AG04450 (cell line): ENCODE data around the gene ACTN4. TPM values are rescaled to one million over a fixed set of nuclear protein-coding genes. Genes with fewer than 3 reads are reported as not detected.

Experiments used
- CTCF ChIA-PET: fragments of 300-600, 350-600 bp; formaldehyde crosslinking; extraction: SDS; loops from one replicate; lab custom pipeline; 2022; ENCODE audit warnings: antibody characterized with exemption, inconsistent platforms; lab: Charles Lee
- POLR2A ChIA-PET: fragments of 350-600 bp; formaldehyde crosslinking; extraction: SDS; loops from one replicate; lab custom pipeline; 2021; ENCODE audit warnings: antibody characterized with exemption, inconsistent platforms; lab: Yijun Ruan, JAX
- DNase-seq: peaks from one replicate; pipeline ENCODE4 v3.0.0-alpha.2; 2011; ENCODE audit warnings: low read depth, low spot score
- H3K27ac ChIP-seq: one replicate; pipeline ENCODE4 v1.5.1; 2012; ENCODE audit warnings: low read depth, low read length, control low read depth
- H3K27me3 ChIP-seq: one replicate; pipeline ENCODE4 v1.6.0; 2012; ENCODE audit warnings: low read length; ENCODE audit not compliant: control insufficient read depth, insufficient read depth
- H3K4me3 ChIP-seq: 2 replicates; pipeline ENCODE4 v1.5.1; 2011; ENCODE audit warnings: mild to moderate bottlenecking, low read depth, low read length, control low read depth
- H3K9me3 ChIP-seq: 2 replicates; pipeline ENCODE4 v1.5.1; 2012; ENCODE audit warnings: low read length; ENCODE audit not compliant: control insufficient read depth, insufficient read depth
- polyA plus RNA-seq: library from polyadenylated mRNA; depleted of rRNA; stranded (reverse); fragments of >200 nt; gene quantifications from 2 replicates; pipeline ENCODE4 v1.2.3, GENCODE V29; 2011
- TF ChIP-seq, protein P1 (sequence below): IDR thresholded peaks from 2 replicates; pipeline ENCODE4 v1.5.1; 2011; ENCODE audit warnings: low read depth, low read length, control low read depth, inconsistent platforms

ACTN4 gene
- polyA plus RNA-seq, 1 experiment: 300 TPM

DNA sequence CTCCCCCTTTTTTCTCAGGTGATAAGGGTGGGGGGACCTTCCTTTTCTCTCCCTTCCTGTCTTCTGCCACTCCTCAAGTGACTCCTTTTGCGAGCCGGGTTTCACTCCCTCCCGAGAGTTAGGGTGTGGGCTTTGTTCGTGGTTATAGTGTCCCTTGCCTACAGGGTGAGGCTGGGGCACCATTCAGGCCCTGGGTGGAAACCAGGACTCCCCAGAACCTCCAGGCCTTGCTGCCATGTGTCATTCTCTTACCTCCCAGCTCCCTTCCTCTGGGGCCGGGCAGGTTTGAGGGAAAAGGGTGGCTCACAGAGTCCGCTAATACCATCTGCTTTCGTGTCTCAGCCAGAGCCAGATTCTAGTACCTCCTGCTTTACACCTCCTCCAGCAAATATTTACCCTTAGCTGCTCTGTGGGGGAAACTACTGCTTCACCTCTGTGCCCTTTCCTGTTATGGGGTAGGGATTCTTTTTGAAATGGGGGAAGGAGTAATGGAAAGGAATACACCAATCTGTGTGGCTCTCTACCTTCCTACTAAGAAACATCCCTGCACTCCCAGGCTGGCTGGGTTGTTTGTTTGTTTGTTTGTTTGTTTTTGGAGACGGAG lies 2.8 kb downstream of the ACTN4 start:
- H3K9me3 ChIP-seq: no peaks in the 10 kb centered on the region; the same call in 1 of the 2 replicates
- no peak for DNase-seq
- TF ChIP-seq, protein P1, sequence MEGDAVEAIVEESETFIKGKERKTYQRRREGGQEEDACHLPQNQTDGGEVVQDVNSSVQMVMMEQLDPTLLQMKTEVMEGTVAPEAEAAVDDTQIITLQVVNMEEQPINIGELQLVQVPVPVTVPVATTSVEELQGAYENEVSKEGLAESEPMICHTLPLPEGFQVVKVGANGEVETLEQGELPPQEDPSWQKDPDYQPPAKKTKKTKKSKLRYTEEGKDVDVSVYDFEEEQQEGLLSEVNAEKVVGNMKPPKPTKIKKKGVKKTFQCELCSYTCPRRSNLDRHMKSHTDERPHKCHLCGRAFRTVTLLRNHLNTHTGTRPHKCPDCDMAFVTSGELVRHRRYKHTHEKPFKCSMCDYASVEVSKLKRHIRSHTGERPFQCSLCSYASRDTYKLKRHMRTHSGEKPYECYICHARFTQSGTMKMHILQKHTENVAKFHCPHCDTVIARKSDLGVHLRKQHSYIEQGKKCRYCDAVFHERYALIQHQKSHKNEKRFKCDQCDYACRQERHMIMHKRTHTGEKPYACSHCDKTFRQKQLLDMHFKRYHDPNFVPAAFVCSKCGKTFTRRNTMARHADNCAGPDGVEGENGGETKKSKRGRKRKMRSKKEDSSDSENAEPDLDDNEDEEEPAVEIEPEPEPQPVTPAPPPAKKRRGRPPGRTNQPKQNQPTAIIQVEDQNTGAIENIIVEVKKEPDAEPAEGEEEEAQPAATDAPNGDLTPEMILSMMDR: no peak
- H3K27me3 ChIP-seq: no peaks in the 10 kb centered on the region
- POLR2A ChIA-PET: interaction anchor here (0.8 kb wide), 1 partner anchor 9 kb away, joined by 3 read pairs; no protein-coding TSS in a partner anchor
- H3K4me3 ChIP-seq: peak overlapping the region; percentile 89
- CTCF ChIA-PET: no interaction called here
- peak overlapping the region; percentile 69 for H3K27ac ChIP-seq

DNA sequence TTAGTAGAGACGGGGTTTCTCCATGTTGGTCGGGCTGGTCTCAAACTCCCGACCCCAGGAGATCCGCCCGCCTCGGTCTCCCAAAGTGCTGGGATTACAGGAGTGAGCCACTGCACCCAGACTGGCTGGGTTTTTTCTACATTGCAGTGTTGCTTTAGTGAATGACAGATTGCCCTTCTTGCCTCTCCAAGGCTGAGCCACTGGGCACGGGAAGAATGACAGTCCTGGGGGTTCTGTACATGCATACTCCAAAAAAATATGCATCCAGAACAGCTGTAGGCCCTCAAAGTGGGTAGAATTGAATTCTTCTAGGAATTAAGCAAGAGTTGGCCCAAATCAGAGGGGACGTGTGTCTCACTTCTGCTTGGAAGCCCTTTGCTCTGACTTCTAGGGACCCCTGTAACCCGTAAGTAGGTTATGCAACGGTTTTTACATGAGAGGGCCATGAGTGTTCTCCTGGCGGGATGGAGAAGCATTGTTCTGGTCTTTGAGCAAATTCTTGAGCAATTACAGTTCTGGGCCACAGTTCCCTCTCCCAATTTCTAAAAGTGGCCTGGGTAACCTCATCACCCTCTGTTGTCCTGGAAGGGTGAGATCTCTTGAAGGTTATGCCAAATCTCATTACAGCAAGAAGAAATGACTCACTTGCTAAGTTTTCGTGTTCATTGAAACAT lies 3.6 kb downstream of the ACTN4 start:
- H3K27ac ChIP-seq: peak overlapping the region; percentile 69
- CTCF ChIA-PET: no interaction called here
- TF ChIP-seq, protein P1: peak; percentile 16; the same call in 1 of the 2 replicates
- DNase-seq: no peak
- H3K27me3 ChIP-seq: no peaks in the 10 kb centered on the region
- H3K4me3 ChIP-seq: peak overlapping the region; percentile 89
- POLR2A ChIA-PET: interaction anchor here (0.8 kb wide), 1 partner anchor 8 kb away, joined by 3 read pairs; no protein-coding TSS in a partner anchor
- no peaks in the 10 kb centered on the region; the same call in 1 of the 2 replicates for H3K9me3 ChIP-seq

DNA sequence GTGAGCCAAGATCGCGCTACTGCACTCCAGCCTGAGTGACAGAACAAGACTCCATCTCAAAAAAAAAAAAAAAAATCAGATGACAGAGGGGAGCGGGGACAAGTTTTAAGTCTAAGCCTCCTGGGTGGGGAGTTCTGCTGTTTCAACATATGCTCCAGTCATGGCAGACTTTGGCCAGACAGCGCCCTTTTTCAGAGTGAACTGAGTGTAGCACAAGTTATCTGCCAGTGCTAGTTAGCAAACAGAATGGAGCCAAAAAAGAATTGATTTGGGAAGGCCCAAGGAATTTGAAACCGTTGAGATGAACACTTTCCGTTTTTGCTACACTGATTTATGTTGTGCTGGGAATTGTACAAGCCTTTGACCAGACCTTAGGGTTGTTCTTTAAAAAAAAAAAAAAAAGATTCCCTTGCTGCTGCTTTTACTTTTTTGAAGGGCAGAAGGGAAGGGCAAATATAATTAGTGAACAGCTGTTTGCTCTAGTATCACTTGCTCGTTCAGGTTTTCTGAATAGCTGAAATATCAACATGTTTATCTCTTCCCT lies 5.7 kb downstream of the ACTN4 start:
- Histone ChIP-seq H3K9me3 (no peaks in the 10 kb centered on the region), H3K4me3 (no peak overlapping the region), H3K27me3 (no peaks in the 10 kb centered on the region), H3K27ac (no peak overlapping the region)
- TF ChIP-seq, protein P1: no peak
- ChIA-PET CTCF (interaction anchor here (0.6 to 1.1 kb wide), 2 partner anchors 18 to 73 kb away, joined by 4 read pairs; no protein-coding TSS in a partner anchor), POLR2A (interaction anchor here (0.5 kb wide), 1 partner anchor 27 kb away, joined by 3 read pairs; no protein-coding TSS in a partner anchor)
- no peak for DNase-seq

DNA sequence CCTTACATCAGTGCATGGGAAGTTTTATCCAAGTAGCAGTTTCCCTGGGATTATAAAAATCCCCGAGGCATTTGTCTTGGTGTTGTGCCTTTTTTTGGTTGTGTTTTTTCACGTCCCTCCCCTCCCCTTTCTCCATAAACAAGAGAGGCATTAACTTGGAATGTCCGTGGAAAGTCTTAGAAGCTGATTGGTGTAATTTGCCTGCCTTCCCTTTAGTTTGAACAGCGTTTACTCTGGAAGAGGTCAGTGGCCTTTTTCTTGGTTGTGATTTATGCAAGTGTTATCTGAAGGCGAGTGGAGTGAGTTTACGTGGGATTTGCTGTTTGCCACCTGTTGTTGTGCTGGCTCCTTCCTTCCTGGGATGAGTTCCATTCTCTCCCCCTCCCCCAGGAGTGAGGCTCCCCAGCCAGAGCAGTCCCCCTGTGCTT lies 7.2 kb downstream of the ACTN4 start:
- Histone ChIP-seq H3K27ac (peak overlapping the region; percentile 58), H3K4me3 (no peak overlapping the region), H3K9me3 (no peaks in the 10 kb centered on the region), H3K27me3 (no peaks in the 10 kb centered on the region)
- no peak for DNase-seq
- POLR2A ChIA-PET: interaction anchor here (0.6 to 1.0 kb wide), 3 partner anchors 10 to 279 kb away, joined by 4 to 6 read pairs (median 5); no protein-coding TSS in a partner anchor
- CTCF ChIA-PET: no interaction called here
- TF ChIP-seq, protein P1: no peak
